ENCODE results near the gene DIPK1B.

DIPK1B gene

DNA sequence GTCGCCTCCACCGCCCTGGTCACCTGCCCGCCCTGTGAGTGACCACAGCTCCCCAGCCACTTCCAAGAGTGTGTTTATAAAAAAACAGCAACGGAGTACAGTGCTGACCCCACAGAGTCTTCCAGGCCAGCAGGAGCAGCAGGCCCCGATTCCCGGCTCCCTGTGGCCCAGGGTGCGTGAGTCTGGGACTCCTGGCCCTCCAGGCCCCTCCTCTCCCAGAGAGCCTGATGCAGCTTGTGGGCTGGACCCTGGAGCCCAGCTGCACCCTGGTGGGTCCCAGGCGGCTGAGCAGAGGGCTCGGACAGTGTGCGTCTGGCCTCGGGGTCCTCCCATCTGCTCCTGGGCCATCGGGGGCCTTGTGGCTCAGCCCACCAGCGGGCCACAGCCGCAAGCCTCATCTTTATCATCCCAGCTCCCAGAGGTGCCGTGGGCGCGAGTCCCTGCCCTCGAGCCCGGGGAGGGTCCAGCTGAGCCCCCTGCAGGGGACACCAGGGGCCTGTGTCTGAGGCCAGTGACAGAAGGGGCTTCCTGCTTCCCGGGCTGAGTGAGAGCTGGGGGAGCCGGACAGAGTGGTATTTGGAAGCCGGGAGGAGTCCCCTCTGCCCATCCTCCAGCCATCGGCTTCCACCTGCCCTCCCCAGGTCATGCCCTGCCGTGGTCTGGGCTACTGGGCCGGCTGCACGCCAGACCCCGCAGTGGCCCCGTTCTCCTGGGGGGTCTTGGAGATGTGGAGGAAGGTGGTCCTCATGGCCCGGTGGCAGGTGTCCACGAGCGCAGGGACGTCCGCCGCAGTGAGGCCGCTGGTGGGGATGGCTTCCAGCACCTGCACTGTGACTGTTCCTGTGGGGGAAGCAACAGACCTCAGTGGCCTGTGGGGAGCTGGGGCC, 39.0 kb upstream of the DIPK1B start:
- DNase-seq (ENCODE audit: low spot score), result no peak

DNA sequence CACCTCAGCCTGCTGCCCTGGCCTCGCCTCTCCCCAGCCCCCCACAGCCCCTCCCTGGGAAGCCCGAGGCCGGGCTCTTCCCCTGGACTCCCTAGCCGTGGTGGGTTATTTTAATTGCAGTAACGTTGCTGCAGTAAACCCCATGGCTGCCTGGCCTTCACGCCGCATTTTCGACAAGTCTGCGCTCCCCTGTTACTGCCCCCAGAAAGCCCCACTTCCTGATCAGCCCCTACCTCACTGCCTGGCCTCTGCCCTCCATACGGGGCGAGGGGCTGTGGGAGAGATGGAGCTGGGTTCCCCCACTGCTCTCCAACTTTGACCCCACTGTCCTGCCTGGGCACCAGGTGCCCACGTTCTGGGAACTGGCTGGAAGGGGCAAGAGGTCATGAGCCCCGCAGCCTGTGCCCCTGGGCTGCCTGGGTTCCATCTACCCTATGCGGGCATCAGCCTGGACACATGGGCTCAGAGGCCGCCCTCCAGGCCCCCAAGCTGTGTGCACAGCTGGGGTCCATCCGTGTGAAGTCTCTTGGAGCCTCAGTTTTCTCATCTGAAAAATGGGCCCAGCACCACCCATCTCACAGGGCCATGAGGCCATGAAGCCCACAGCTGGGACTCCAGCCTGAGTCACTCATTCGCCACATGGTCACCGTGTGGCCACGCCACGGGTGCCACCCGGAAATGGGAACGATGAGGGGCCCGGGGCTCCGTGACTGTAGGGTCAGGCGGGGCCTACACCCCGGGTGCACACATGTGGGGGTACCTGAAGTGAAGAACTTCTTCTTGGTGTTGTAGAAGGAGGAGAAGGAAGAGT, 38.2 kb upstream of the DIPK1B start:
- no peak for DNase-seq (ENCODE audit: low spot score)

DNA sequence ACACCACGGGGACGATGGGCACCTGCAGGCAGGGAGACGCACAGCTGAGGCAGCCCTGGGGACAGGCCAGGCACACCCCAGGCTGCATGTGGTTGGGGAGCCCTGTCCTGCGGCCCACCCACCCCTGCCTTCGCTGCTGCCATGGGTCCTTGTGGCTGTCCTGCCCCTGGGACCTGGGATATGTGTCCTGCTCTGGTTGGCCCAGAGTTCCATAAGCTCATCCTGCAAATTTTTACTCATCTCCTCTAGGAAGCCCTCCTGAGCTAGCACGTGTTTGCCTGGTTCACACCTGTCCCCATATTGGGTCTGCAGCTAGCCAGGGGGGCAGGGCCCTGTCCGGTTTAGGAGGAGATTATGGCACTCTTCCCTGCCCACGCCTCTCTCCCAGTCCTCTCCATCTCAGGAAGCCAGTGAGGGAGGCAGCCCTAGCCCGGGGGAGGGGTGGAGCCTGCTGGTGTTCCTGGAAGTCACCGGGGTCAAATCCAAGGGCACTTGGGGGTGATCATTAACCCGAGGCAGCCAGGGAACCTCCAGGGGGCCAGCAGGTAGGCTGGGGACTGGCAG, 37.5 kb upstream of the DIPK1B start:
- no peak for DNase-seq (ENCODE audit: low spot score)

DNA sequence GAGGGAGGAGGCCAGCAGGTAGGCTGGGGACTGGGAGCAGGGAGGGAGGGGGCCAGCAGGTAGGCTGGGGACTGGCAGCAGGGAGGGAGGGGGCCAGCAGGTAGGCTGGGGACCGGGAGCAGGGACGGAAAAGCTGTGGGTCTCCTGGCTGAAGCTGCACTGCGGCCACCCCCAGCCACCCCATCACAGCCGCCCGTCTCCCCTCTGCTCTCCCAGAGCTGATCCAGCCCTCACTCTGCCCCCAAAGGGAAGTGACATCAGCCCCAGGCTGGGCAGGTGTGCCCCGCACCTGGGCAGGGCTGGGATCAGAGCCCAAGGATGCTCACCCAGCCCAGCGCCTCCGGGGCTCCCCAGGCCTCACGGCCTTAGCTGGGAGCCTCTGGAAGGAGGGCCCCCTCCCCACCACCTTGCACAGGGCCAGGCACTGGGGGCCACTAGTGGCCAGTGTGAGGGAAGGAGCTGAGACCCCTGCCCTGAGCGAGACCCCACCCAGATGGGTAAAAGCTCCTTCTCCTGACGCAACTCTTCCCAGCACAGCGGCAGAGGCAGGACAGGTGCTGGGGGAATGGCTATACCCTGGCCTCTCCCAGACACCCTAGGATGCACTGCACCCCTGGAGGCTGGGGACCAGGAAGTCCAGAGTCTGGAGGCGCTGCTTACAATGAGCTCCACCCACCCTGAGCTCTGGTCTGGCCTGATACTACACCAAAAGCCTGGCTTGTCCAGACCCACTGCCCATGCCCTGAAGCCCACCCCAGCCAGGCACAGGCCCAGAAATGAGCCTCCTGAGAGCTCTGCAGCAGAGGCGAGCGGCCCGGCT, 36.7 kb upstream of the DIPK1B start:
- DNase-seq (ENCODE audit: low spot score), result no peak

DNA sequence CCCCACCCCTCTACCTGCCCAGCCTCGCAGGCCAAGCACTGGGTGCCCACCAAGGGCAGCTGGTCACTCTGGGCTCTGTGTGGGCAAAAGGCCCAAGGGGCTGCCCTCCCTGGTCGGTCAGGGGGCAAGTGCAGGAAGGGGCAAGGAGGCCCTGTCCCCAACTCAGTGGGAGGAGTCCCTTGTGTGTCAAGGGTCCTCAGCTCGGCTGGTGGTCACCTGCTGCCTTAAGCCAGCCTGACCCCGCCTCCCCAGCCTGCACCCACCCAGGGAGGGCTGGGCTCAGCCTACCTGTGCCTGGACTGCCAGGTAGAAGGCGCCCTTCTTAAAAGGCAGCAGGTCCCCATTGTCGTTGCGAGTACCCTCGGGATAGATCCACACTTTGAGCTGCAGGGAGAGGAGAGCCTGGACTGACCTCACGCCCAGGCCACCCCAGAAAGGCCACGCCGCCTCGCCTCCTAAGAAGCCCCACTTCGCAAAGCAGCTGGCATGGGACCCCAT, 36.0 kb upstream of the DIPK1B start:
- no peak for DNase-seq (ENCODE audit: low spot score)

DNA sequence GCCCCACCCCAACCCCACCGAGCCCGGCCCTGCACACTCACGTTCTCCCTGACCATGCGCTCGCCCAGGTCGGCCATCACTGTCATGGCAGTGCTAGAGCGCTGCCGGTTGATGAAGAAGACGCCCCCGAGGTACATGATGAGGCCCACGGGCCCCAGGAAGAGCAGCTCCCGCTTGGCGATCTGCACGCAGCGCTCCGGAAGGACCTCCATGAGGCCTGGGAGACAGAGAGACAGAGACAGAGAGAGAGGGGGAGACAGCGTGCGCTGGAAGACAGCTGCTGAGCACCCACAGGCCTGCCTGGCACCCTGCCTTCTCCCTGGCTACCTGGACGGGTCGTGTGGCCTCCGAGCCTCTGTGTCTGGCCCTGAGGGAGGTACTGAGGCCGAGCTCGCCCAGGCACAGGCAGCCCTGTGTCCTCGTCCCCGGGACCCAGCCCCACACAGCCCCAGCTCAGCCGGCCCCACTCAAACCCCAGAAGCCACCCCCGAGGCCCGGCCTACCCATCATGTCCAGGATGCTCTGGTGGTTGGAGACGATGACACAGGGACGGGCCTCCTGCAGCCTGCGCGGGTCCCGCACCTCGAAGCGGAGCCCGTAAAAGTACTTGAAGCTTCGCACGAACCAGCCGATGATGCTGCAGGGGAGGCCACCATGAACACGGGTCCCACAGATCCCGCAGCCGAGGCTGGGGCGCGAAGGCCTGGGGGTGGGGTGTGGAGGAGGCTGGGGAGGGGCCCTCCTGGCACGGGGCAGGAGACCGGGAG, 35.3 kb upstream of the DIPK1B start:
- no peak for DNase-seq (ENCODE audit: low spot score)

DNA sequence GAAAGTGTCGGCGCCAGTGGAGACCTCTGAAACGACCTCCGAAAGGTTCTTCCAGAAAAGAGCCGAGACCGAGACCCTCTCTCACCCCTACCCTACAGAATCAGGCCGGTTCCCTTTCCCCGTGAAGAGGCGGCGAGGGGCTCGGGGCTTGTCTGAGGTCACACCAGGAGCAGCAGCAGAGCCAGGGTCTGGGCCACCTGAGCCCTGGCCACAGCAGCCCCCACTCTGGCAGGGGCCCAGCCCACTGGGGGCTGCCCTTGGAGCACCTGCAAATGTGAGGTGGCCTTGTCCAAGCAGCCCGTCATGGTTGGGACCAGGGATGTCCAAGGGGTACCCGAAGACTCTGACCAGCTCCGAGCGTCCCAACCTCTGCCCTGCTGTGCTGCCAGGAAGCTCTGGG, 34.3 kb upstream of the DIPK1B start:
- DNase-seq (ENCODE audit: low spot score), result no peak

DNA sequence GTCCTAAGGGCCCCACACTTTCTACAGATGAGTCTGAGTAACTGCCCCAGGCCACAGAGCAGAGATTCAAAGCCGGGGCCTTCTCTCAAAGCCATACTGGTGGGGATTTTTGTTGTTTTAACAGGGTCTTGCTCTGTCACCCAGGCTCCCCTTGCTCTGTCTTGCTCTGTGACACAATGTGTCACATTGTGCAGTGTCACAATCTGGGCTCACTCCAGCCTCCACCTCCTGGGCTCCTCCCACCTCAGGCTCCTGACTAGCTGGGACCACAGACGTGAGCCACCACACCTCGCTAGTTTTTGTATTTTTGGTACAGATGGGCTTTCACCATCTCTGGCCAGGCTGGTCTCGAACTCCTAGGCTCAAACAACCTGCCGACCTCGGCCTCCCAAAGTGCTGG, 33.7 kb upstream of the DIPK1B start:
- no peak for DNase-seq (ENCODE audit: low spot score)

DNA sequence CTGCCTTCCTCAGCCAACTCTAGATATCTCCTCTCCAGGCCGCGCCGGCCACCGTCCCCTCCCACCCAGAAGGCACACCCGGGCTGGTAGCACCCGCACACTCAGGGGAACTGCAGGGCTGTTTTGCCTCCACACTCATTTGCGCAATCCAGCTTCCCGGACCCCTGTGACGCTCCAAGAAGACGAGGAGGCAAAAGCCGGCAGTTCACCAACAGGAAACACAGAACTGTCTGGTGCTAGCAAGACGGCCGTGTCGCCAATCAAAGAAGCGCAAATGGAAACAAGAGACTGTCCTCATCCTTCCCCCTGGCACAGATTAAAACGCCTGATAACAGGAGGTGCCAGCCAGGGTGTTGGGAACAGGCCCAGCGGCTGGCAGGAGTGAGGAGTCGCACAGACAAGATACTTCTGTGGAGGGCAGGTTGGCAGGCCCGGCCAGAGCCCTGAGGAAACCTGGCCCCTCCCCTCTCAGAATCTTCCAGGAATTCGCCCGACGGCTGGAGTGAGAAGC, 32.9 kb upstream of the DIPK1B start:
- no peak for DNase-seq (ENCODE audit: low spot score)

DNA sequence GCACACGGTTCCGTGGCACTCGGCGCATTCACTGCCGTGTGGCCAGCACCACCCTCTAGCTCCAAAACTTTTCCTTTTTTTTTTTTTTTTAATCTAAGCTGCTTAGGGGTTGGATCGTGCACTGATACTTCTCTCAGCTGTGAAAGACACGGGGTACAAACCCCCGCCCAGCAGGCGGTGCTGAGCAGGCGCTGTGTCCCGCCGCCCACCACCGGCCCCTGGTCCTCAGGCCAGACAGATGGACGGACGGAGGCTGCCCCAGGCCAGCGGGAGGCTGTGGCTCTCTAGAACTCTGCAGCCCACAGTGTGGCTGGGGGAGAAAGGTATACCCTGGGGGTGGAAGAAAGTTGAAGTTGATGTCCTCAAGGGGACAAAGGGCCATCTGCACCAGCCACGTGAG, 31.3 kb upstream of the DIPK1B start:
- DNase-seq (ENCODE audit: low spot score), result no peak

DNA sequence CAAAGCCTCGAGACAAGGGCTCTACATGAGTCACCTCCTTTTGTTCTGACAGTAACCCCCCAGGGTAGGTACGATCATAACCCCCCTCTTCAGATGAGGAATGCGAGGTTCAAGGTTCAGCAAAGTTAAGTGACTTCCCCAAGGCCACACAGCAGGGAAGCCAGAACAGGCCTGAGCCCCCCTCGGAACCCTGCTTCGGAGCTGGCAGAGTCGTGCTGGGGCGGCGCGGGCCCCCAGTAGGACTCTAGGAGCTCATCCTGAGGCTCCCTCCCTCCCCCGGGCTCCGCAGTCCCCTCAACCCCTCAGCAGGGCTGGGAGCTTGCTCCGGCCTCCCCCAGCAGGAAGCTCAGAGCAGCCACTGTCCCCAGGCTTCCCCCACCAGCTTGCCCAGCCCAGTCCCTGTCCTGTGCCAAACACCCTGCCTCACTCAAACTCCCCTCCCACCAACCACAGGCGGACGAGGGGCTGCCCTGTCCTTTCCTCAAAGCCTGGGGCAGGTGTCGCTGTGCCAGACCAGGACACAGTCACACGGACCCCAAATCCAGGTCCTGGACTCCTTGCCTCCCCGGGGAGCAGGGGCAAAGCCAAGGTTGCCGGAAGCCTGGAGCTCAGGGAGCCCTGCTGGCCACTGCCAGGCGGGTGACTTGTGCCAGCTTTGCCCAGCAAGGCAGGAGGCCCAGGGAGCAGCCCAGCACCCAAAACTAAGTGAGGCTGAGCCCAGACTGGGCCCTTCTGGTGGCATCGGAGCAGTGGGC, 30.2 kb upstream of the DIPK1B start:
- DNase-seq (ENCODE audit: low spot score), result no peak

DNA sequence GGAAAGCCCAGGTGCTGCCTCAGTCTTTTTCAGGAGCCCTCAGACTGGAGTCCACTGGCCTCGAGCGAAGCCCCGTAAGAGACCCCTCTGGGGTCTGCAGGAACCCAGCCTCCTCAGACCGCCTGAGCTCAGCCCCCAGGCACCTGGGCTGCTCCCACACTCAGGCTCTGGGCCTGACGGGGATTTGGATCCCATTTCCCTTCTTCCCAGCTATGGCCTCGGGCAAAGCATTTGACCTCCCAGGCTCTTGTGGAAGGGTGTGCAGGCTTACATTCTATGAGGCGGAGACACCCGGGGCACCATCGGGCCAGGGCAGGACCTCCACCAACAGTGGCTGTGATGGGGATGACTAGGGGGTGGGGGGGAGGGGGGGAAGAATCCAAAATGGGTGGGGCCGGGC, 29.7 kb upstream of the DIPK1B start:
- no peak for DNase-seq (ENCODE audit: low spot score)

DNA sequence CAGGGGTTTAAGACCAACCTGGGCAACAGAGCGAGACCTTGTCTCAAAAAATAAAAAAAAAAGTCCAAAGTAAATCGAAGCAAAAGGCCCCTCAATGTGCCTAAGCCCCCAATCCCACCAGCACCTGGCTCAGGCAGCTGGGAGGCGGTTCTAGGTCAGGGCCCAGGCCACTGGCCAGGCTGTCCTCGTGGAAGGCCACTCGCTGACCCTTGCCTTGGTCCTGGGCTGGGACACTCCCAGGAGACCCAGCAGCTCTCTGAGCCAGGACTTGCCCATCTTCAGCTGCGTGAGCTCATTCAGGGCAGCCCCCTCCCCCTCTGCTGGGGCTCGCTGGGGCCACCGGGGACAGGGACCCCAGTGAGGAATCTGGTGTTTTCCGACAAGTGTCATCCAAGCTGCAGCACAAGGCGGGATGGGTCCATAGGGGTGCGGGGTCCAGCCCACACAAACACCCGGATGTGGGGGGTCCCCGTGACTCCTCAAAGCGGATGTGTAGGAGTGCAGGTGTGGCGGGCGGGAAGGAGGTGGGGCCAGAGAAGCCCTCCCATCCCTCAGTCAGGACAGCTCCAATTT, 29.1 kb upstream of the DIPK1B start:
- no peak for DNase-seq (ENCODE audit: low spot score)

DNA sequence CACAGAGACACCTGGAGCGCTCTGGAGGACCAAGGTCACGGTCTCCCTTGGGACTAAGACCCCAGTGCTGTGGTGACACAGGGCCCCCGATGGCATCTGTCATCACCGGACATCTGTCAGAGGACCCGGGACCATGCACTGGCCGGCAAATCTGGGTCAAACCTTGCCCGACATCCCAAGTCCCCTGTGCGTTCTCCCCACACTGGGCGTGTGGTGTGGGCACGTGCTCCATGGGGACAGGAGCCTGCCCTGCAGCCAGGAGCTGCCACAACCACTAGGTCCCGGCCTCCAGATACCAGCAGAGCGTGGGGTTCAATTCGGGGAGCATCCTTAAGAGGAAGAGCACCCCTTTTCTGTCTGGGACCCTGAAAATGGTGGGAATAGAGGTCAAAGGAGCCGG, 28.6 kb upstream of the DIPK1B start:
- no peak for DNase-seq (ENCODE audit: low spot score)

DNA sequence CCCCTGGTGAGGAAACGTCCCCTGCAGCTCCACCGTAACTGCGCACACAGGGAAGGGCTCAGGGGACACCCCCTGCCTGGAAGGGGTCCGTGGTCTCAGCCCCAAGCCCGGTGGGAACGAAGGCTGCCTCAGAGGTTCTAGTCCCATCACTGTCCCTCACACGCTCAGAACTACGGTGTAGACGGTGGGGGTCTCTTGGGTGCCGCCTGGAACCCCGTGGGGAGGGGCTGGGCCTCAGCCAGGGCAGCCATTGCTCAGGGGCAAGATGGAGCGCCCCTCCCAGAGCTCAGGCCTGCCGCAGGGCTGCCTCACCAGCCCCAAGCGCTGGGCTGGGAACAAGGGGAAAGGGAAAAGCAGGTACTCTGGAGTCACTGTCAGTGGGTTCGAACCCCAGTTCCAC, 28.0 kb upstream of the DIPK1B start:
- DNase-seq (ENCODE audit: low spot score), result no peak

DNA sequence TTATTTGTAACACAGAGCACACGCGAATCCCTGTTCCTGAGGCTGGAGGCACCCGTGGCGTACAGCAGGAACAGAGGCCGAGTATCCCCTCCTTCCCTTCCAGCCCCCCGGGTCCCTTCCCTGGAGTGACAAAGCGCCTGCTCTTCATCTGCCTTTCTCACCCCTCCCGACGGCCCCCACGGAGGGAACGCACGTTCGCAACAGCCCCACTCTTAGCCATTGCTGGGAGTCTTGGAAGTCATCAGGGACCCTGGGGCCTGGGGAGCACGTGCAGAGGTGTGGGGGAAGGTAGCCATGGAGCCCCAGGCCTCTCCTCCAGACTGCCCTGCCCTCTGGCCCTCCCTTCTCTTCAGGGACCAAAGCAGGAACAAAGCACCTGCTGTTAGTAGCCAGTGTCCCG, 27.6 kb upstream of the DIPK1B start:
- DNase-seq (ENCODE audit: low spot score), result no peak

DNA sequence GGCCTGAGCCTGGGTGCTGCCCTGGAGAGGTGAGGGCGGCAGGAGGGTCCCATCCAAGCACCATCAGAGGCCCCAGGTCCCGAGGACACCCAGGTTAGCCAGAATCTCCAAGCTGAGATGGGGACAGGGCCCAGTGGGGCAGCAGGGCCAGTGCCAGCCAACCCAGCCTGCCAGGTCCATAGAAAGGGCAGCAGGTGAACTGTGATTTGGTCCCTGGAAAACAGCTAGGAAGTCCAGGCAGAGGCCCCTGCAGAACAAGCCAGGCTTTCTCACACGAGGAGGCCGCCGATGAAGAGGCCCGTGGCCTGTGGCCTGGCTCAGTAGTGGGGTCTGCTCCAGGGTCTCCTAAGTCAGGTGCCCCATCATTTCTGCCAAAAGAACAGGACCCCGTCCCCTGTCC, 27.2 kb upstream of the DIPK1B start:
- DNase-seq (ENCODE audit: low spot score), result no peak

DNA sequence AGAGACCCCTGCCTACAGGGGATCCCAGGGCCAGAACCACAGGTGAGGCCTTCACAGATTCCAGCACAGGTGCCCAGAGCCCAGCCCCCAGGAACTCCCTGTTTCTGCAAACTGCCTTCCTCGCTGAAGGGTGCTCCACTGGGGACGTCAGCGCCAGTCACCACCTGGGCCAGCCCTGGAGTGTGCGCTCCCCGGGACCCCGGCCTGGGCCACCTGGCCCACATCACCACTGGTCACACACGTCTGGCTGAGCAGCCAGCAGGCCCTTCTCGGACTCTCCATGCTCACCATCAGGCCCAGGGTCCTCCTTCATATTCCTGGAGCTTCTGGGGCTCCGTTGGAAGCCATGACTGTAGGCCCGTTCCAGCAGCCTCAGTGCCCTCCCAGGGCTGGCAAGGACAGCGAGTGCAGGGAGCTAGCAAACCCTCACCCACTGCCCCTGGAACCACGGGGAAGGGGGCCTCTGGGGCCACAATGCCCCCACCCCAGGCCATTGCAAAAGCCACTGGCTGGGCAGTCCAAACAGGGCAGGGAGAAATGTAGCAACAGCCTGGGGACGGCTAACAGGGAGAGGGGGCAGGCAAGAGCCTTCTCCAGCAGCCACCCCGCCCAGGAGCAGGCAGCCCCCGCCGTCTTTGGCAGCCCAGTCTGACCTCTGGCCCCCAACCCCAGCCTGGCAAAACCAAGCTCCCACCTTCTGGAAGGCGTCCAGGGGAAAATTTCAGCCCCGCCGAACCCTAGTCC, 26.4 kb upstream of the DIPK1B start:
- DNase-seq (ENCODE audit: low spot score), result no peak

DNA sequence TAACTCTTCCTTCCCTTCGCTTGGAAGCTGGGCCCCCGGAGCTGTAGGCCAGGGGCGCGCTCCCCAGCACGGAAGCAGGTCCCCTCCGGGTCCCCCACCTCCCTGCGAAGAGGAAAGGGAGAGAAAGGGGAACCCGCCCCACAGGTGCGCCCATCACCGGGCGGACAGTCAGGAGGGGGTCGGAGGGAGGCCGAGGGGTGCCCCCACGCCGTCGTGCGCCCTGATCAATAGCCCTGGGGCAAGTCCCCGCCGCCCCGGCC, 25.9 kb upstream of the DIPK1B start:
- no peak for DNase-seq (ENCODE audit: low spot score)

All from CD4-positive, alpha-beta T cell treated with Interleukin-15 for 4 hours (primary cell).